Peyer's patch (tissue), 4 donors: Measurements from ENCODE around the gene ZBTB14. TPM values are rescaled to one million over a fixed set of nuclear protein-coding genes. Genes with fewer than 3 reads are reported as not detected.

Source experiments
- DNase-seq, 3 donors: peaks; one replicate each; pipeline ENCODE4 v3.0.0-alpha.2; 2017 to 2019
- H3K27ac ChIP-seq, 4 donors: fragments of 200-600 bp; sonication (generic); one replicate each; pipeline ENCODE4 v1.5.1; 2016 to 2019
- H3K27me3 ChIP-seq, 2 donors: fragments of 200-600 bp; sonication (generic); one replicate each; pipeline ENCODE4 v1.5.1; 2019
- H3K36me3 ChIP-seq, 3 donors: fragments of 200-600 bp; sonication (generic); one replicate each; pipeline ENCODE4 v1.5.1; 2016 to 2019
- H3K4me1 ChIP-seq, 4 donors: fragments of 200-600 bp; sonication (generic); one replicate each; pipeline ENCODE4 v1.5.1; 2016 to 2019
- H3K4me3 ChIP-seq, 4 donors: fragments of 200-600 bp; sonication (generic); 1 replicate in 3 of 4; 2 replicates in 1 of 4; pipeline ENCODE4 v1.5.1; 2016 to 2019; ENCODE audit warnings: mild to moderate bottlenecking in 1 of 4
- H3K9me3 ChIP-seq, 4 donors: fragments of 200-600 bp; sonication (generic); one replicate each; pipeline ENCODE4 v1.5.1; 2016 to 2019; ENCODE audit warnings: mild to moderate bottlenecking in 1 of 4
- POLR2A ChIP-seq, 2 donors: fragments of 450-650 bp; IDR thresholded peaks; one replicate each; pipeline ENCODE4 v1.5.1; 2017; ENCODE audit warnings: antibody characterized with exemption in 2 of 2, mild to moderate bottlenecking in 2 of 2, moderate library complexity in 2 of 2
- total RNA-seq, 4 donors: library from RNA; depleted of rRNA; stranded (reverse); fragments of >200 nt; gene quantifications; one replicate each; pipeline ENCODE4 v1.1.0, GENCODE V29; 2016
- TF ChIP-seq, protein P1 (sequence below), 6 experiments: fragments of 450-650 bp in 4 of 6; fragments of 200-600 bp in 2 of 6; sonication (generic) in 1 of 6; IDR thresholded peaks; one replicate each; pipeline ENCODE4 v1.5.1; 2017 to 2019; ENCODE audit warnings: antibody characterized with exemption in 6 of 6, mild to moderate bottlenecking in 3 of 6, moderate library complexity in 1 of 6

Gene ZBTB14
- total RNA-seq, 4 donors from 2014 or later, result 5.8 to 15.0 (median 11.9) TPM

DNA sequence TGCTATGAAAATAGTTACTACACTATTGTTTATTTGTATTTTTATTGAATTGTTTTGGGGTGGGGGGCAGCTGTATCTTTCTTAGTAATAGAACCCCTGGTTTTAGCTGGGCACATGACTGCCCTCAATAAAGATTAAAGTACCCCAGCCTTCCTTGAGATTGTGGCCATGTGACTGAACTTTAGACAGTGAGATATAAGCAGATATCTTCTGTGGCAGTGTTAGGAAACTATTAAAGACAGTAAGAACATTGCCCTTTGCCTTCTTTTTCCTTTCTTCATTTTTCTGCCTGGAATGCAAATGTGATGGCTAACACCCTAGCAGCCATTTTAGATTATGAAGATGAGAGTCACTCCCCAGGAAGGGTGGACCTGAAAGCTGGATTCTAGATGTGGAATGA is 50.6 kb downstream of the ZBTB14 start:
- no peak overlapping the region for H3K27ac ChIP-seq
- H3K4me3 ChIP-seq, result no peak overlapping the region
- DNase-seq, result no peak
- no peaks in the 10 kb centered on the region for H3K27me3 ChIP-seq
- peaks cover 0 to 13% (median 0%) of the 10 kb centered on the region in 4 donors for H3K4me1 ChIP-seq
- TF ChIP-seq, protein P1, sequence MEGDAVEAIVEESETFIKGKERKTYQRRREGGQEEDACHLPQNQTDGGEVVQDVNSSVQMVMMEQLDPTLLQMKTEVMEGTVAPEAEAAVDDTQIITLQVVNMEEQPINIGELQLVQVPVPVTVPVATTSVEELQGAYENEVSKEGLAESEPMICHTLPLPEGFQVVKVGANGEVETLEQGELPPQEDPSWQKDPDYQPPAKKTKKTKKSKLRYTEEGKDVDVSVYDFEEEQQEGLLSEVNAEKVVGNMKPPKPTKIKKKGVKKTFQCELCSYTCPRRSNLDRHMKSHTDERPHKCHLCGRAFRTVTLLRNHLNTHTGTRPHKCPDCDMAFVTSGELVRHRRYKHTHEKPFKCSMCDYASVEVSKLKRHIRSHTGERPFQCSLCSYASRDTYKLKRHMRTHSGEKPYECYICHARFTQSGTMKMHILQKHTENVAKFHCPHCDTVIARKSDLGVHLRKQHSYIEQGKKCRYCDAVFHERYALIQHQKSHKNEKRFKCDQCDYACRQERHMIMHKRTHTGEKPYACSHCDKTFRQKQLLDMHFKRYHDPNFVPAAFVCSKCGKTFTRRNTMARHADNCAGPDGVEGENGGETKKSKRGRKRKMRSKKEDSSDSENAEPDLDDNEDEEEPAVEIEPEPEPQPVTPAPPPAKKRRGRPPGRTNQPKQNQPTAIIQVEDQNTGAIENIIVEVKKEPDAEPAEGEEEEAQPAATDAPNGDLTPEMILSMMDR (IDR thresholded peaks at IDR 0.05), result no peak
- TF ChIP-seq POLR2A (IDR thresholded peaks at IDR 0.05), result no peak
- peaks cover 0 to 23% (median 0%) of the 10 kb centered on the region in 3 donors for H3K36me3 ChIP-seq
- H3K9me3 ChIP-seq, result no peaks in the 10 kb centered on the region

DNA sequence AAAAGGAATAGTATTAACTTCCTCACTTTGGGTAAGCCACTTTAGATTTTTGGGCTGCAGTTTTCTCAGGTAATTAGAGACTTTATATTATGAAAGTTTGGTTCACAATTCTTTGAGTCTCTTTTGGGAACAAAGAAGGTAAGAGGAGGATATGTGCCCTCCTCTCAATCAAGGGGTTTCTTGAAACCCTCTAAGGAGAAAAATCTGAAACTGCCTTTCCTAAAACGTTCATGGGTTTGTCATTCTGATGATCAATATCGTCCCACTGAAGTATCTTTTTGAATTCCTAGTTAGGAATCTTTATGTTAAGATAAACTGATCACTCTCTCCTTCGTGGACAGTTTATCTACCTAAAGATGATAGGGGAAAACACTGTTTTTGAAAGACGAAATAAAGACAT is 56.1 kb downstream of the ZBTB14 start:
- TF ChIP-seq, protein P1 (IDR thresholded peaks at IDR 0.05), result no peak
- TF ChIP-seq POLR2A (IDR thresholded peaks at IDR 0.05), result no peak
- Histone ChIP-seq H3K9me3 (no peaks in the 10 kb centered on the region), H3K4me1 (peaks cover 0 to 31% (median 3%) of the 10 kb centered on the region in 4 donors), H3K27me3 (no peaks in the 10 kb centered on the region), H3K27ac (no peak overlapping the region), H3K4me3 (peak overlapping the region in 2 of 4 donors; percentile 85 to 89), H3K36me3 (peaks cover 0 to 23% (median 0%) of the 10 kb centered on the region in 3 donors)
- DNase-seq, result no peak

Other genes starting within 250 kb of the ZBTB14 start
- gene AKAIN1, start 98.5 kb downstream of the ZBTB14 start, total RNA-seq, result not detected
- gene EPB41L3, start 248.3 kb upstream of the ZBTB14 start, total RNA-seq, result 100 to 1,000 TPM; 234 to 251 (median 248) TPM